PC-9 (cell line): Measurements from ENCODE around the gene HCLS1.

Source experiments
- CTCF ChIP-seq: fragments of 200-600 bp; sonication (generic); conservative IDR thresholded peaks from 2 replicates; pipeline ENCODE4 v1.6.1; 2017; ENCODE audit warnings: mixed run types, antibody characterized with exemption, mild to moderate bottlenecking, moderate library complexity
- EZH2 ChIP-seq: fragments of 200-600 bp; sonication (generic); IDR thresholded peaks from 2 replicates; pipeline ENCODE4 v1.8.0; 2017; ENCODE audit warnings: antibody characterized with exemption, low read depth

GRCh38 chr3:121637922-121638321 lies 22.8 kb downstream of the HCLS1 start:
- no peak for TF ChIP-seq CTCF
- TF ChIP-seq EZH2, result no peak
